Activated T-helper 1 cell treated with anti-CD3 and anti-CD28 coated beads, Interleukin-12 subunit alpha, Interleukin-12 subunit beta, Interleukin-2, Interleukin-4 antibody, amounts not matched to agents 30 ng/mL and 10 ng/mL and 1 ng/mL, durations not matched to agents 14 hours and 24 hours and 36 hours (primary cell): Measurements from ENCODE around the gene EYS. TPM values are rescaled to one million over a fixed set of nuclear protein-coding genes. Genes with fewer than 3 reads are reported as not detected.
"Not testable (repeated sequence)": the region's sequence is repeated elsewhere in the genome, so short reads cannot be mapped to it uniquely, and the experiment has no call there.

Experiments used
- DNase-seq: peaks from one replicate; pipeline ENCODE4 v3.0.0; 2021; ENCODE audit warnings: low spot score
- H3K27ac Mint-ChIP-seq: one replicate; pipeline ENCODE4 v1.8.0; 2021; ENCODE audit warnings: mild to moderate bottlenecking, mixed read lengths
- H3K27me3 Mint-ChIP-seq: one replicate; pipeline ENCODE4 v1.8.0; 2022; ENCODE audit warnings: mild to moderate bottlenecking, moderate library complexity, mixed read lengths; ENCODE audit not compliant: insufficient read depth
- H3K36me3 Mint-ChIP-seq: one replicate; pipeline ENCODE4 v1.8.0; 2021; ENCODE audit warnings: low read depth, mixed read lengths
- H3K4me1 Mint-ChIP-seq: one replicate; pipeline ENCODE4 v1.8.0; 2021; ENCODE audit warnings: low read depth, mixed read lengths
- H3K4me3 Mint-ChIP-seq: one replicate; pipeline ENCODE4 v1.8.0; 2021; ENCODE audit warnings: mild to moderate bottlenecking, moderate library complexity, mixed read lengths
- H3K9me3 Mint-ChIP-seq: one replicate; pipeline ENCODE4 v1.8.0; 2021; ENCODE audit warnings: mixed read lengths
- intact Hi-C: fragments of 100-400 bp; cut with micrococcal nuclease; formaldehyde crosslinking; loops from one replicate; pipeline ENCODE4 v1.15.1; 2024
- total RNA-seq: library from RNA; stranded (reverse); gene quantifications from 2 replicates; pipeline ENCODE4 v1.2.3, GENCODE V29; 2022

Gene EYS
- total RNA-seq, 1 donor from 2014 or later, result not detected

DNA sequence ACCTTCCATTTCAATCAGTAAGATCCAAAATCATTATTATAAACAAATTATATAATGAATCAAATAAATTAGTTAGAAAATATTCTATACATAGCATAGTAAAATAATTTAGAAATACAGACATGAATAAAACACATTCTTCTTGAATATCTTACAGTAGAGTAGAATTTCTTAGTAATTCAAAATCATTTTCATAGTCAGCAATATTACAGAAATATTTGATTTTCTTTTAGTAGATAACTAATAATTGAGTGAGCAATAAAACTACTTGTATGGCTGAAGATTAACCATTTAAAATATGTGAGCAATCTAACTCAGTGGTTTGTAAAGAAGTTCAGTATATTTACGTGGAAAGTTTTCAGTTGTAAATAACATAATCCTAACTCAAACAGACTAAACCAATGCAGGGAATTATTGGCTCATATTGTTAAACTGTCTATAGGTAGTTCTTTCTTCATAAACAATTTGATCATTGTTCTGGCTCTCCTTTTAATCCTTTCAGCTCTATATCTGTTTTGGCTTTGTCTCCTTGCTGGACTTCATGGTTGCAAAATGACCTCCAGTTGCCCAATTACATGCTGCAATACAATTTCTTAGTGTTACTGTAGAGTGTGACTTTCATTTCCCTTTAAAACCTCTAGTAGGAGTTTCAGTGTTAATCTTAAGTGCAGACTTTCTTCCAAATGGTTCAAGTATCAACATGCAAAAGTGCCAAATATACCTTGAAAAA lies 307.5 kb downstream of the EYS start:
- peaks cover 18% of the 10 kb centered on the region for H3K9me3 Mint-ChIP-seq
- no peak for DNase-seq
- H3K27me3 Mint-ChIP-seq, result no peaks in the 10 kb centered on the region
- no peaks in the 10 kb centered on the region for H3K4me1 Mint-ChIP-seq
- intact Hi-C loops, result no loop called here
- no peak overlapping the region for H3K27ac Mint-ChIP-seq
- no peak overlapping the region for H3K4me3 Mint-ChIP-seq
- no peaks in the 10 kb centered on the region for H3K36me3 Mint-ChIP-seq

DNA sequence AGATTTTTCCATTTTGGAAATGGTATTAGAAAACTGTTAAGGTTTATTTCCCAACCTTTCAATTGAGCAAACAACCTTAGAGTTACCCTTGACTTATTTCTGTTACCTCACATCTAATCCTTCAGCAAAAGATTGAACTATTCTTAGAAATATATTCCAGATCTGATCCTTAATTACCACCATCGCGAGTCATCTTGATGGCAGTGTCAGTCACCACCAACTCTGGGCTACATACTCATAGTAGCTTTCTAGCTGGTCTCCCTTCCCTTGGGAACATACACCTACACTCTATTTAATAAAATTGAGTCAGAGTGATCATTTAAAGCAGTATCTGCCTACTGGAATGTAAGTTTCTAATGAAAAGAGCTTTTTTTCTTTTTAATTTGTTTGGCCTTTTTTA lies 308.2 kb downstream of the EYS start:
- intact Hi-C loops, result no loop called here
- Mint-ChIP-seq H3K36me3 (no peaks in the 10 kb centered on the region), H3K4me3 (no peak overlapping the region), H3K4me1 (no peaks in the 10 kb centered on the region), H3K9me3 (peaks cover 18% of the 10 kb centered on the region), H3K27me3 (no peaks in the 10 kb centered on the region), H3K27ac (no peak overlapping the region)
- DNase-seq, result no peak

DNA sequence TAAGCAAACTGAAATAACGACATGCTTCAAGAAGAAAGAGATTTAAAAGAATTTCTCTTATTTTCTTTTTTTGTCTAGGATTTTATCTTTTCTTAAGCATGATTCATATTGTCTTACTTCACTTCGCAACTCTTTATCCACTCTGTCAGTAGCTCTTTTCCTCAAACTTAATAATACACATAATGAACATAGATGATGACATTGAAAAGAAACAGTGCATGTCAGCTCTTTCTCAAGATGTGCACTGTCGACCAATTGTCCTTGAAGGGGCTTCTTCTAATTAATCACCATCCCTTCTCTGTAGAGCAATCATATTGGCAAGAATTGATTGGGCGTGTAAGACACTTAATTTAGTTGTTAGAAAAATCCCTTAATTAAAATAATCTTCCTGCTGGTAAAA lies 356.5 kb downstream of the EYS start:
- intact Hi-C loops, result no loop called here
- DNase-seq, result no peak
- Mint-ChIP-seq H3K27me3 (no peaks in the 10 kb centered on the region), H3K4me1 (no peaks in the 10 kb centered on the region), H3K9me3 (peaks cover 11% of the 10 kb centered on the region), H3K36me3 (no peaks in the 10 kb centered on the region), H3K4me3 (no peak overlapping the region), H3K27ac (no peak overlapping the region)

DNA sequence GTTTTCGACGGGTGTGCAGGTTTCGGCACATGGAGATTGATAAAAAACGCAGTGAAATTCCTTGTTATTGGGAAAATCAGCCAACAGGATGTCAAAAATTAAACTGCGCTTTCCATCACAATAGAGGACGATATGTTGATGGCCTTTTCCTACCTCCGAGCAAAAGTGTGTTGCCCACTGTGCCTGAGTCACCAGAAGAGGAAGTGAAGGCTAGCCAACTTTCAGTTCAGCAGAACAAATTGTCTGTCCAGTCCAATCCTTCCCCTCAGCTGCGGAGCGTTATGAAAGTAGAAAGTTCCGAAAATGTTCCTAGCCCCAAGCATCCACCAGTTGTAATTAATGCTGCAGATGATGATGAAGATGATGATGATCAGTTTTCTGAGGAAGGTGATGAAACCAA lies 404.4 kb downstream of the EYS start:
- H3K4me3 Mint-ChIP-seq, DNase-seq, H3K9me3 Mint-ChIP-seq, H3K27ac Mint-ChIP-seq, H3K4me1 Mint-ChIP-seq, H3K27me3 Mint-ChIP-seq, intact Hi-C loops, H3K36me3 Mint-ChIP-seq: not testable (repeated sequence)

DNA sequence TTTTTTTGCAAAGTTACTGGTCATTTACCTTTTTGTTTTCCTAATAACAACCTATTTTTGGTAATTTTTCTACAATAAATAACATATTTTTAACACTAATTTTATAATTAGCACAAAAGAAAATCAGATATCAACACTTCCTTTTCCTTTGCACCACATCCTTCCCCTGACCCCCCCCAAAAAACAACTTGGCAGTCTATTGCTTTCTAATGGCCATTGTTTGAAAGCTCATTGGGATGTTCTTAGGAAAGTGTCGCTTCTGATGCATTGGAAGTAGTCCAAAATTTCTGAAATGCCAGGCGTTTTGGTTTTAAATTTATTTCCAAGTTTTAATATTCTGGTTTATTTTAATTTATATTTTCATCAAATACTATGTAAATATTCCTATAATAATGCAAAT lies 407.8 kb downstream of the EYS start:
- no peak for DNase-seq
- H3K9me3 Mint-ChIP-seq, result peaks cover 6% of the 10 kb centered on the region
- no peaks in the 10 kb centered on the region for H3K27me3 Mint-ChIP-seq
- intact Hi-C loops, result no loop called here
- no peak overlapping the region for H3K4me3 Mint-ChIP-seq
- no peak overlapping the region for H3K27ac Mint-ChIP-seq
- H3K4me1 Mint-ChIP-seq, result no peaks in the 10 kb centered on the region
- no peaks in the 10 kb centered on the region for H3K36me3 Mint-ChIP-seq

DNA sequence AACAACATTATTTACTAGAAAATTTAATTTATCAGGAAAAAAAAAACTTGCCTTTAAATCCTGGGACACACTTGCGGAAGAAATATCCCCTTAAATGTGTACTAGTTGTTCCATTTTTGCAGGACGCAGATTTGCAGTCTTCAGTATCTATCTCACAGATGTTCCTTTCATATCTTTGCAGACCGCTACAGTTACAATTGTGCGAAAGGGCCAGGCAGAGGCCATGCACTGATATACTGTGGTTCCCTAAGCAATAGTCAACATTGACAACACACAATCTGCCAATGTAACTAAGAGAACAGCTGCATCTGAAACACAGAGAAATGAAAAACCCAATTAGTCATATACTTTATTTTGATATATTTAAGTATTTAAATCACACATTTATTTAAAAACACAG lies 411.2 kb downstream of the EYS start:
- intact Hi-C loops, result no loop called here
- no peak for DNase-seq
- Mint-ChIP-seq H3K4me1 (no peaks in the 10 kb centered on the region), H3K27me3 (no peaks in the 10 kb centered on the region), H3K4me3 (no peak overlapping the region), H3K9me3 (peaks cover 6% of the 10 kb centered on the region), H3K36me3 (no peaks in the 10 kb centered on the region), H3K27ac (no peak overlapping the region)

DNA sequence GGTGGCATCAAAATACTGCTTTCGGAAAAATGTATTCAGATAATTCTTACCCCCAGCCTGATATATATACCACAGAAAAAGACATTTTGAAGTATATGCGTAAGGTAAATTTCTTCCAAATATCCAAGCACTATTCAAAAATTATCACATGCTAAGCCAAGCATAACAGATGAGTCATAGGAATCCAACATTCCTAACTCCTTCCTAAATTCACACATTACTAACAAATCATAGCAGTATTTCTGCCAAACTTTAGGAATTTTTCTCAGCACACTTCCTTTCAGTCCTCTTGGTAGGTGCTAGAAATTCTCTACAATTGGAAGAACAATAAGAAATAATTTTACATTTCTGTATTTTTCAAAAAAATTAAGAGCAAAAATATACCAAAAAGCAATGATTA lies 417.5 kb downstream of the EYS start:
- intact Hi-C loops, result no loop called here
- Mint-ChIP-seq H3K36me3 (no peaks in the 10 kb centered on the region), H3K9me3 (no peaks in the 10 kb centered on the region), H3K27me3 (no peaks in the 10 kb centered on the region), H3K4me3 (no peak overlapping the region), H3K27ac (no peak overlapping the region), H3K4me1 (no peaks in the 10 kb centered on the region)
- DNase-seq, result no peak

DNA sequence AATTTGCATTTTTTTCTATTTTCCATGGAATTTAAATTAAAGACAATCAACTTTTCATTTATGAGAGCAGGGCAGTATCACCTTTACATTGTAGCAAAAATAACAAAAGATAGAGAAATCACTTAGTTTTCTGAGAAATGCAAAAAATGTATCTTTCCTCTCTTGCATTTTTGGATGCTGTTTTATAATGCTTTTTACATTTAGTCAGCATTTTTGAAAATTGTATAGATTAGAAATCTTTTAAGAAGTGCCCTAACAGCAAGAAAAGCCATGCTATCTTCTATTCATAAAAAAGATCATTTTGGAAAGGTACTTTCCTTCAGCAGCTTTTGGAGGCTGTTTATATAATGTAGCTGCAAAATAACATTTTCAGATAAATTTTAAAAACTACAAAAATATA lies 421.8 kb downstream of the EYS start:
- Mint-ChIP-seq H3K27me3 (no peaks in the 10 kb centered on the region), H3K27ac (no peak overlapping the region), H3K4me1 (no peaks in the 10 kb centered on the region), H3K9me3 (no peaks in the 10 kb centered on the region), H3K4me3 (no peak overlapping the region), H3K36me3 (no peaks in the 10 kb centered on the region)
- no peak for DNase-seq
- intact Hi-C loops, result no loop called here

DNA sequence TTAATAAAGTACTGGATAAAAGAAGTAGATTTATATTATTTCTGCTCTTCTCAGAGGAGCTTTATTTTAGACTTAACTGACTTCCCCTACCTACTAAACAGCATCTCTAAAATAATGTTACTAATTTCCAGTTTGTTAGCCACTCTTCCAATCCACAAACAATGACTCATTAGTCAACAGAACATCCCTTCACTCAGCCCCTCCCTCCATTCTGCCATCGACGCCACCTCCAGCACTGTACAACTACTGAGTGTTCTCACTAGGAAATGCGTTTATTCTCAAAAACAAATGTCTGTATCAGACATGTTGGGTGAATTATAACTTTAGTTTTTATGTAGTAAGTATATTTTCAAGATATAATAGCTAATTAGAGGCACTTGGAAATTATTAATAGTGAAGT lies 427.0 kb downstream of the EYS start:
- H3K4me1 Mint-ChIP-seq, result no peaks in the 10 kb centered on the region
- peaks cover 4% of the 10 kb centered on the region for H3K9me3 Mint-ChIP-seq
- intact Hi-C loops, result no loop called here
- H3K27me3 Mint-ChIP-seq, result no peaks in the 10 kb centered on the region
- H3K4me3 Mint-ChIP-seq, result no peak overlapping the region
- DNase-seq, result no peak
- no peaks in the 10 kb centered on the region for H3K36me3 Mint-ChIP-seq
- no peak overlapping the region for H3K27ac Mint-ChIP-seq

DNA sequence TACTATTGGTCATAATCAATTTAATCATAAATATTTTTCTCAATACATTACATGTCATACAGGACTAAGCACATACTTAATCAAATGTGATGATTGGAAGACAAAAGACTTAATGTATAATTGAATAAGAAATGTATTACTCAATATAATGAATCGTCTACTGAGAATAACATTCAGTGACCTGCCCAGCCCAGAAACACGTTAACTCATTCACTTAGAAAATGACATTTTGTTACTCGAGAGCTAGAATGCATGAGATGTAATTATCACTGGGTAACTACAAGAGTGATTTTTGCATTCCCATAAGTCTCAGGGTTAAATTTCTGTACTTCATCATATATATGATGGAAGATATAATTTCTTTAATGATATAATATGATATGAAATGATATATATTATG lies 444.8 kb downstream of the EYS start:
- no peak overlapping the region for H3K27ac Mint-ChIP-seq
- no peaks in the 10 kb centered on the region for H3K36me3 Mint-ChIP-seq
- no peak for DNase-seq
- no peaks in the 10 kb centered on the region for H3K4me1 Mint-ChIP-seq
- intact Hi-C loops, result no loop called here
- H3K9me3 Mint-ChIP-seq, result peaks cover 17% of the 10 kb centered on the region
- no peaks in the 10 kb centered on the region for H3K27me3 Mint-ChIP-seq
- no peak overlapping the region for H3K4me3 Mint-ChIP-seq

DNA sequence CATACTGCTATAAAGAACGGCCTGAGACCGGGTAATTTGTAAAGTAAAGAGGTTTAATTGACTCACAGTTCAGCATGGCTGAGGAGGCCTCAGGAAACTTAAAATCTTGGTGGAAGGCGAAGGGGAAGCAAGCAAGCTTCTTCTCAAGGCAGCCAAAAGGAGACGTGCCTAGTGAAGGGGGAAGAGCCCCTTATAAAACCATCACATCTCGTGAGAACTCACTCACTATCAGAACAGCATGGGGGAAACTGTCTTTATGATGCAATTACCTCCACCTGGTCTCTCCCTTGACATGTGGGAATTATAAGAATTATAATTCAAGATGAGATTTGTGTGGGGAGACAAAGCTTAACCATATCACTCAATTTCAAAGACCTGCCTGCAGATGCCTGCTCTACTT lies 447.0 kb downstream of the EYS start:
- intact Hi-C loops, result no loop called here
- H3K27ac Mint-ChIP-seq, result no peak overlapping the region
- H3K36me3 Mint-ChIP-seq, result no peaks in the 10 kb centered on the region
- peaks cover 21% of the 10 kb centered on the region for H3K9me3 Mint-ChIP-seq
- no peak overlapping the region for H3K4me3 Mint-ChIP-seq
- H3K4me1 Mint-ChIP-seq, result no peaks in the 10 kb centered on the region
- H3K27me3 Mint-ChIP-seq, result no peaks in the 10 kb centered on the region
- DNase-seq, result no peak

DNA sequence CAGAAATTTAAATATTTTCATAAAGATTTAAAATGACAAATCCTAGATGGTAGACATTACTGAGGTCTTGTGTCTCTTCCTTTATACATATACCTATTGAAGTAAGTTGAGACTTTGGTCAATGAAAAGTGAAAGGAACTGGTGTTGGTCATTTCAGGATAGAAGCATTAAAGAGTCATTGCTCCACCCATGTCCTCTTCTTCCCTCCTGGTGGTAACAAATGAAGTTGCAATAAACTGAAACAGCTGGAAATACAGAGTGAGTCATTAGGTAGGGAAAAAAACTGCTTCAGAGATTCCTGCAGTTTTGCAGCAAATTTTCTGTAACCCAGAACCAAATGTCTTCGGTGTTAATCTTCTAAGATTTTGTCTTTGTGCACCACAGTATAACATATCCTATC lies 448.0 kb downstream of the EYS start:
- Mint-ChIP-seq H3K36me3 (no peaks in the 10 kb centered on the region), H3K27me3 (no peaks in the 10 kb centered on the region), H3K9me3 (peaks cover 21% of the 10 kb centered on the region), H3K27ac (no peak overlapping the region), H3K4me1 (no peaks in the 10 kb centered on the region), H3K4me3 (no peak overlapping the region)
- no peak for DNase-seq
- intact Hi-C loops, result no loop called here

DNA sequence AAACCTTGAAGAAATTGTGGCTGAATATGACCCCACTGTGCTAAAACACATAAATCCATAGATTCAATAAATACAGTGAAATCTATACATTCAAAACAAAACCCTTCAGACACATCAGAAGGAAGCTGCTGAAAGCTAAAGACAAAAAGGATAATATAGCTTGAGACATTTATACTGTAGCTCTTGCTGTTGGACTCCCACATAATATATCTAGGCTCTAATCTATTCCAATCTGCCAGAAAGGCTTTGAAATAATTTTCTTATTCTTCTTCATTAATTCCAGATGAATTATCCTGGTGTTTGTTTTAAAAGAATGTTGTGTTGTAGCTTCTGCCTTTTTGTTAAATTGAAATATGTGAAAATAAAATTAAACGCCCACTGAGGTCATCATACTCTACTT lies 454.0 kb downstream of the EYS start:
- Mint-ChIP-seq H3K9me3 (peaks cover 12% of the 10 kb centered on the region), H3K36me3 (no peaks in the 10 kb centered on the region), H3K27ac (no peak overlapping the region), H3K4me1 (no peaks in the 10 kb centered on the region), H3K4me3 (no peak overlapping the region), H3K27me3 (no peaks in the 10 kb centered on the region)
- intact Hi-C loops, result no loop called here
- DNase-seq, result no peak

DNA sequence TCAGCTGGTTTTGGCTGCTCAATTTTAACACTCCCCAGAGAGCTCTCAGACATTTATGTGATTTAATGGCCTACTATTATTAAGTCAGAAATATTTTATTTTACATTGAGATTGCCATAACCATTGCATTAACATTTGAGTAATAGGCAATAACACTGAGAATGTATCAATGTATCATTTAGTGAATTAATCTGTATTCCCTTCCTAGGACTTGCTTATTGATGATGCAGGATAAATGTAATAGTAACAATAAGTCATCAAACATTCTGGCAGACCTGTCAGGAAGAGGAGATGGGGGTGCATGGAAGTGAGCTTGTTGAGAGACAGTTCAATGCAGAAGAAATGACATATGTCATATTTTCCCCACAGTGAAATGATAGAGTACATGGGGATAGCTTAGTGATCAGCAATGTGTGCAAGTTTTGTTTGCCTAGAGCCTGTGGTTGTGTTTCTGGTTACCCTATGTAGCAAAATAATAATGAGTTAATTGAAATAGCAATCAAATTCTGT lies 458.9 kb downstream of the EYS start:
- H3K4me3 Mint-ChIP-seq, result no peak overlapping the region
- no peaks in the 10 kb centered on the region for H3K36me3 Mint-ChIP-seq
- peaks cover 5% of the 10 kb centered on the region for H3K9me3 Mint-ChIP-seq
- H3K27ac Mint-ChIP-seq, result no peak overlapping the region
- no peak for DNase-seq
- intact Hi-C loops, result no loop called here
- no peaks in the 10 kb centered on the region for H3K27me3 Mint-ChIP-seq
- H3K4me1 Mint-ChIP-seq, result no peaks in the 10 kb centered on the region
